ENCODE data around the gene COL20A1. TPM values are rescaled to one million over a fixed set of nuclear protein-coding genes. Genes with fewer than 3 reads are reported as not detected.

Gene COL20A1
- total and polyA plus RNA-seq, 2 of the 13 experiments (the other 11 are each of a cell fraction or from before 2014, with no cell fraction given): not detected

DNA sequence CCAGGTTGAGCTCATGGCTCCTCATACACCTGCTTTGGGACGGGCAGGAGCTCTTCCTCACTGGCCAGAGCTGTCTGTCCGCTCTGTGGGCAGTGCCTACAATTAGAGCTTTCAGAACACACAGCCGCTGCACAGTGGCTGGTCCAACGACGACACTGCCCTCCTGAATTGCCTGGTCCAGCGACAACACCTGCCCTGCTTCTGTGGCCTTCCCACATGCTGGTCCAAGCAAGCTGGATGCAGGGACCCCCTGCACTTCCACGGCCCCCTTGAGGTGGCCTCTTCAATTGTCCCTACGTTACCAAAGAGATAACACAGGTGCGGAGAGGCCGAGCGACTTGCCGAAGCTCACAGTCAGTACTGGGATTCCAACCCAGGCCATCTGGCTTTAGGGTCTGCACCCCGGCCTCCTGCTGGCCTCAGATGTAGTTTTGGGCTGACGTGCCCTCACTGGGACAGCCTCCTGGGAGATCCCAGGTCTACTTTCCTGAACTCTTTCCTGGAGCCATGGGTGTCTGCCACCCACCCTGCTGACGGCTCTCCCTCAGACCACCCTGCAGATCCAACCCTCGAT is 69.5 kb downstream of the COL20A1 start:
- Histone ChIP-seq H3K4me3 (replicated peaks in 1 of 3; ENCODE audit: insufficient read depth in 1 of 3, low read depth in 2 of 3, low read length in 3 of 3) (peak overlapping the region in 1 of 3 experiments; percentile 47; a peak in 1 of 6 replicates), H3K4me1 (ENCODE audit: insufficient read depth, low read length) (peaks cover 47% of the 10 kb centered on the region), H4K20me1 (ENCODE audit: insufficient read depth, low read length) (peaks cover 14% of the 10 kb centered on the region; the same call in 1 of the 2 replicates), H3K4me2 (ENCODE audit: low read depth, low read length) (peak overlapping the region; percentile 61), H2AFZ (ENCODE audit: low read length) (no peak overlapping the region), H3K36me3 (replicated peaks in 1 of 2; ENCODE audit: control insufficient read depth in 1 of 2, insufficient read depth in 2 of 2, low read length in 2 of 2) (no peaks in the 10 kb centered on the region; a peak in 1 of 5 replicates), H3K79me2 (ENCODE audit: insufficient read depth, low read length) (no peaks in the 10 kb centered on the region), H3K9ac (ENCODE audit: insufficient read depth, low read depth, low read length) (no peak overlapping the region), H3K9me3 (ENCODE audit: low read length) (no peaks in the 10 kb centered on the region), H3K27me3 (ENCODE audit: control insufficient read depth in 1 of 2, insufficient read depth in 2 of 2, low read length in 2 of 2) (peaks cover 26 to 76% of the 10 kb centered on the region in 2 experiments), H3K27ac (ENCODE audit: extremely low read length, insufficient read depth, low read length) (no peak overlapping the region)
- peak; percentile 3; the same call in 2 of the 3 replicates for ATAC-seq
- peak; percentile 39 for FAIRE-seq
- TF ChIP-seq, protein P1, sequence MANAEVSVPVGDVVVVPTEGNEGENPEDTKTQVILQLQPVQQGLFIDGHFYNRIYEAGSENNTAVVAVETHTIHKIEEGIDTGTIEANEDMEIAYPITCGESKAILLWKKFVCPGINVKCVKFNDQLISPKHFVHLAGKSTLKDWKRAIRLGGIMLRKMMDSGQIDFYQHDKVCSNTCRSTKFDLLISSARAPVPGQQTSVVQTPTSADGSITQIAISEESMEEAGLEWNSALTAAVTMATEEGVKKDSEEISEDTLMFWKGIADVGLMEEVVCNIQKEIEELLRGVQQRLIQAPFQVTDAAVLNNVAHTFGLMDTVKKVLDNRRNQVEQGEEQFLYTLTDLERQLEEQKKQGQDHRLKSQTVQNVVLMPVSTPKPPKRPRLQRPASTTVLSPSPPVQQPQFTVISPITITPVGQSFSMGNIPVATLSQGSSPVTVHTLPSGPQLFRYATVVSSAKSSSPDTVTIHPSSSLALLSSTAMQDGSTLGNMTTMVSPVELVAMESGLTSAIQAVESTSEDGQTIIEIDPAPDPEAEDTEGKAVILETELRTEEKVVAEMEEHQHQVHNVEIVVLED (CRISPR knock-in tag; IDR thresholded peaks at IDR 0.05; ENCODE audit: borderline replicate concordance): no peak
- TF ChIP-seq ZNF768 (CRISPR knock-in tag; IDR thresholded peaks at IDR 0.05) (peak; percentile 65; the same call in 1 of the 2 replicates), ZNF563 (CRISPR knock-in tag; IDR thresholded peaks at IDR 0.05) (peak; percentile 43; the same call in 1 of the 2 replicates), DNMT1 (CRISPR knock-in tag; IDR thresholded peaks at IDR 0.05) (0 out of 2 replicates have a peak, but pooled peaks have one; percentile 2), ZNF329 (CRISPR knock-in tag; IDR thresholded peaks at IDR 0.05; ENCODE audit: low read depth) (0 out of 2 replicates have a peak, but pooled peaks have one; percentile 22), SRSF1 (optimal IDR thresholded peaks at IDR 0.05; ENCODE audit: low read depth, low read length) (peak; percentile 24), ZNF446 (CRISPR knock-in tag; IDR thresholded peaks at IDR 0.05) (0 out of 2 replicates have a peak, but pooled peaks have one; percentile 57), HNRNPLL (IDR thresholded peaks at IDR 0.05; ENCODE audit: low read depth, low read length, poor library complexity, severe bottlenecking) (no peak), SALL1 (CRISPR knock-in tag; IDR thresholded peaks at IDR 0.05) (no peak)
- TF ChIP-seq, protein P2, sequence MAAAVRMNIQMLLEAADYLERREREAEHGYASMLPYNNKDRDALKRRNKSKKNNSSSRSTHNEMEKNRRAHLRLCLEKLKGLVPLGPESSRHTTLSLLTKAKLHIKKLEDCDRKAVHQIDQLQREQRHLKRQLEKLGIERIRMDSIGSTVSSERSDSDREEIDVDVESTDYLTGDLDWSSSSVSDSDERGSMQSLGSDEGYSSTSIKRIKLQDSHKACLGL (CRISPR knock-in tag; IDR thresholded peaks at IDR 0.05): 0 out of 2 replicates have a peak, but pooled peaks have one; percentile 24
- TF ChIP-seq, protein P3, sequence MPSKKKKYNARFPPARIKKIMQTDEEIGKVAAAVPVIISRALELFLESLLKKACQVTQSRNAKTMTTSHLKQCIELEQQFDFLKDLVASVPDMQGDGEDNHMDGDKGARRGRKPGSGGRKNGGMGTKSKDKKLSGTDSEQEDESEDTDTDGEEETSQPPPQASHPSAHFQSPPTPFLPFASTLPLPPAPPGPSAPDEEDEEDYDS (CRISPR knock-in tag; IDR thresholded peaks at IDR 0.05): no peak
- TF ChIP-seq, protein P4, sequence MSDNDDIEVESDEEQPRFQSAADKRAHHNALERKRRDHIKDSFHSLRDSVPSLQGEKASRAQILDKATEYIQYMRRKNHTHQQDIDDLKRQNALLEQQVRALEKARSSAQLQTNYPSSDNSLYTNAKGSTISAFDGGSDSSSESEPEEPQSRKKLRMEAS (IDR thresholded peaks at IDR 0.05): 0 out of 2 replicates have a peak, but pooled peaks have one; percentile 20
- in situ Hi-C loops (cut with HindIII; ENCODE audit: extremely low pct_ligation_motif_present, low pct_unique_long_range_greater_than_20kb) (no loop called here), intact Hi-C loops (cut with micrococcal nuclease; ENCODE audit: unreplicated experiment) (no loop called here)
- WGBS (ENCODE audit: low lambda C conversion rate): 31% methylated on average over 16 of the region's 16 CpGs
- DNase-seq (ENCODE audit: low spot score): no peak
- ChIA-PET POLR2A (interaction anchor here (0.6 kb wide), 1 partner anchor 15 kb away, joined by 3 read pairs; no protein-coding TSS in a partner anchor), CTCF (ENCODE audit: low intra/inter-chr PET ratio, low total read pairs) (no interaction called here)
- no TSS peak for BruUV-seq (replicated peaks)
